IPS-20b (cell line): ENCODE results near the gene LHFPL2.
"Not testable (repeated sequence)": the region's sequence is repeated elsewhere in the genome, so short reads cannot be mapped to it uniquely, and the experiment has no call there.

Experiments
- H3K27ac ChIP-seq: one replicate; pipeline ENCODE4 v1.5.1; 2013; ENCODE audit warnings: low read length
- H3K27me3 ChIP-seq: 2 replicates; pipeline ENCODE4 v1.6.1; 2013; ENCODE audit warnings: mild to moderate bottlenecking, low read length, inconsistent platforms; ENCODE audit not compliant: insufficient read depth
- H3K36me3 ChIP-seq: 2 replicates; pipeline ENCODE4 v1.6.1; 2013; ENCODE audit warnings: low read depth, mild to moderate bottlenecking, inconsistent platforms, low read length, moderate library complexity; ENCODE audit not compliant: insufficient read depth
- H3K4me1 ChIP-seq: 2 replicates; pipeline ENCODE4 v1.6.1; 2013; ENCODE audit warnings: mild to moderate bottlenecking, control low read depth, inconsistent platforms, low read length, moderate library complexity; ENCODE audit not compliant: insufficient read depth
- H3K4me3 ChIP-seq: 2 replicates; pipeline ENCODE4 v1.5.1; 2013; ENCODE audit warnings: mild to moderate bottlenecking, low read length, inconsistent platforms
- H3K9ac ChIP-seq: 2 replicates; pipeline ENCODE4 v1.6.1; 2013; ENCODE audit warnings: low read depth, mild to moderate bottlenecking, inconsistent platforms, low read length, moderate library complexity
- H3K9me3 ChIP-seq: 2 replicates; pipeline ENCODE4 v1.6.1; 2013; ENCODE audit warnings: mild to moderate bottlenecking, low read depth, low read length, inconsistent platforms; ENCODE audit not compliant: insufficient read depth

Gene LHFPL2, protein sequence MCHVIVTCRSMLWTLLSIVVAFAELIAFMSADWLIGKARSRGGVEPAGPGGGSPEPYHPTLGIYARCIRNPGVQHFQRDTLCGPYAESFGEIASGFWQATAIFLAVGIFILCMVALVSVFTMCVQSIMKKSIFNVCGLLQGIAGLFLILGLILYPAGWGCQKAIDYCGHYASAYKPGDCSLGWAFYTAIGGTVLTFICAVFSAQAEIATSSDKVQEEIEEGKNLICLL

DNA sequence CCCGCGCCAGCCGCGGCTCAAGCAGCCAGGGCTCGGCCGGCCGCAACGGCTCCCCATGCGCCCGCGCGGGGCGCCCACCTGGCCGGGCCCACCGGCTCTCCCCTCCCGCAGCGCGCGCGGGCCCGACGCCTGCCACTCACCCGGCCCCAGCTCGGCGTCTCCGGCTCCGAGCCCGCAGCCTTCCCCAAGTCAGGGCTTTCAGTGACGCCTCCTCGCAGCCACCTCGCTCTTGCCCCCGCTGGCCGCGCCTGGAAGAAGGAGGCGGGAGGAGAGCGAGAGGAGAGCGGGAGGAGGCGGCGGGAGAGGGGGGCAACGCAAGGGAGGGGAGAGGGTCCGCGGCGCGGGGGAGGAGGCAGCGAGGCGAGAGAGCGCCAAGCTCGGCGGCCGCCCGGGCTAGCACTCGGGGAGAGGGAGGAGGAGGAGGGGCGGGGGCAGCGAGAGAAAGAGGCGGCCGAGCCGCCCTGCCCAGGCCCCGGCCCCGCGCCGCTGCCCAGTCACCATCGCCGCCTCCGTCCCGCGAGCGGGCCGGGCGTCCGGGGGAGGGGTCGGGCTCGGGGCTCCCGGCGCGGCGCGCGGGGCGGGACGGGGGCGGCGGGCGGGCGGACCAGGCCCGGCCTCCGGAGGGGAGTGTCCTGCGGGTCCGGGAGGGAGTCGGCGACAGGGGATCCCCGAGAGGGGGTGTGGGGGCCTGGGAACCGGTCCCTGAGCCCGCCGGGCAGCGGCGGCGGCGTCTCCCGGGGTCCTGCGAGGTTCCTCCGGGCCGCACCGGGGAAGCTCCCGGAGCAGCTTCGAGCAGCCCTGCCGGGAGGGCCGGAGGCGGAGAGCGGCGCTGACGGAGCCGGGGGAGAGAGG, at the start of gene LHFPL2:
Gene LHFPL2 (minus strand): TSS at position 414 of the 852 bp plus-strand sequence. CDS start 138,559 bp downstream, outside the sequence.
- Histone ChIP-seq H3K4me1 (peaks cover 14% of the 10 kb centered on the region; the same call in 1 of the 2 replicates), H3K36me3 (peaks cover 21% of the 10 kb centered on the region), H3K9ac (peak within 1 kb of the TSS; percentile 89), H3K27ac (peak within 1 kb of the TSS; percentile 67), H3K27me3 (no peaks in the 10 kb centered on the region), H3K4me3 (peak within 1 kb of the TSS; percentile 87), H3K9me3 (no peaks in the 10 kb centered on the region)

DNA sequence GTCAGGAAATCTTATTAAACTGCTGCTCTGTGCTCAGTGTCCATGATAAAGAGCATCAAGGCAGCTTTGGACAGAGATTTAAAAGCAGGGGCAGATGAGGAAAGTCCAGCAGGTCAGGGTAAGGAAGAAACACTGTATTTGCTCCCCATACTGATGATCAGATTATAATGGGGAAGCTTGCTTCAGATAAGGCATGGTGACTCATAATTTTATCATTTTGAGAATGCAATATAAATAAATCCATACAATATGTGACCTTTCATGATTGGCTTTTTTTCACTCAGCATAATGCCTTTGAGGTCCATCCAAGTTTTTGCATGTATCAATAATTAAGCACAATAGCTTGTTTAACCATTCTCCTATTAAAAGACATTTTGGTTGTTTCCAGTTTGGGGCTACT, 48.1 kb upstream of the LHFPL2 start:
- Histone ChIP-seq H3K9ac (no peak overlapping the region), H3K27me3 (no peaks in the 10 kb centered on the region), H3K4me3 (no peak overlapping the region), H3K9me3 (no peaks in the 10 kb centered on the region), H3K36me3 (no peaks in the 10 kb centered on the region), H3K27ac (no peak overlapping the region), H3K4me1 (no peaks in the 10 kb centered on the region; the same call in 1 of the 2 replicates)

DNA sequence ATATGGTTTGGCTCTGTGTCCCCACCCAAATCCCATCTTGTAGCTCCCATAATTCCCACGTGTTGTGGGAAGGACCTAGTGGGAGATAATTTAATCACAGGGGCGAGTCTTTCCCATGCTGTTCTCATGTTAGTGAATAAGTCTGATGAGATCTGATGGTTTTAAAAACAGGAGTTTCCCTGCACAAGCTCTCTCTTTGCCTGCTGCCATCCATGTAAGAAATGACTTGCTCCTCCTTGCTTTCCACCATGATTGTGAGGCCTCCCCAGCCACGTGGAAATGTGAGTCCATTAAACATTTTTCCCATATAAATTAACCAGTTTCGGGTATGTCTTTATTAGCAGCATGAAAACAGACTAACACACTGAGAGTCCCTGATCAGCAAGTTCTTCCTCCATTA, 47.5 kb upstream of the LHFPL2 start:
- H3K27ac ChIP-seq: not testable (repeated sequence)

DNA sequence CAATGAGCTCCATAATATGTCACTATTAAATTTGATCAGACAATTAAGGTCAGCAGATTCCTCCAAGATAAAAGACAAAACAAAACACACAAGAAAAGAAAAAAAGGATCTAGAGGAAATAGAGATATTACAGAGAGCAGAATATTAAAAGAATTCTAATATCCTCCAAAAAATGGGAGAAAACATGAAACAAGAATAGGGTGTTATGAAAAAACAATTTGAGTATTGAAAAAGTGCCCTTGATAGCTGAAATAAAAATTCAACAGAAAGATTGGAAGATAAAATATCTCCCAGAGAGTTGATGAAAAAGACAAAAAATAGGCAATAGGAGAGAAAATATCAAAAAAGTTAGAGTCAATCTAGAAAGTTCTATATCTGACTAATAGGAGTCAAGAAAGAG, 44.8 kb upstream of the LHFPL2 start:
- Histone ChIP-seq H3K36me3 (no peaks in the 10 kb centered on the region), H3K9ac (no peak overlapping the region), H3K4me3 (no peak overlapping the region), H3K27me3 (no peaks in the 10 kb centered on the region), H3K27ac (no peak overlapping the region), H3K4me1 (peaks cover 15% of the 10 kb centered on the region; the same call in 1 of the 2 replicates), H3K9me3 (no peaks in the 10 kb centered on the region)

More for the DNA sequence above, 47.5 kb upstream of the LHFPL2 start:
- not testable (repeated sequence) for H3K9ac ChIP-seq, H3K4me3 ChIP-seq, H3K27me3 ChIP-seq, H3K9me3 ChIP-seq, H3K4me1 ChIP-seq, H3K36me3 ChIP-seq

DNA sequence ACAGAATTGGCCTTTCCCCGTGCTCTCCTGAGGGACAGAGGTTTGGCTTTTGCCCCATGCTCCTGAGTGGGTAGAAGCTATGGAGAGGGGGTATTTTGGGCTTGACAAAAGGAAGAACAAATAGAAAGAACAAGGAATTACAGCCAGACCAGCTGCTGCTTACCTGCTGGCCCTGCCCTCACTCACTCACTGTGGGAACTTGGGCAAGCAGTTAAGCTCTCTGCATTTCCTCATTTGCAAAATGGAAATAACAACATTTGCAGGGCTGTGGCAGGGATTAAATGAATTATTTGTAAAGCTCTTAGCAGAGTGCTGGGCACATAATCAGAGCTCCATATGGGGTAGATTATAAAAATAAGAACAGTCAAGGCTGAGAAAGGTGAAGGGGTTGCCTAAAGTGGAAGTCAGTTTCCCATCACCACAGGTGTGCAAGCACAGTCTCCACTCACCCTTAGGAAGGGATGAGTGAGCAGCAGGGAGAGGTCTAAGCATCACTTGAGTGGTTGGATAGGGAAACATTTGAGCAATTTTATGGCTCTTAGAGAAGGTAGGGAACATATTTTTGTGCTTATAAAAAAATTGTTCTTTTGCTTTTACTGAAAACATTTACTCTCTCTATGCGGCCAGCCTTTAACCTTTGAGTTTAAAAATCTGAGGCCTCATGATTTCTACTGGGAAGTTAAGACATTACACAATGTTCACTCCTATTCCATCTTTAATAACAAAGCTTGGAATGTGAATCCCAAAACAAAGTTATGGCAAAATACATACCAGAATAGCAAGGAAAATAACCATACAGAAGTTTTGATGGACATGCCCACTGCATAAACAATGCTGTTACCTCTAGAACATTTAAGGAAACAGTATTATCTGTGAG, 42.8 kb upstream of the LHFPL2 start:
- Histone ChIP-seq H3K36me3 (no peaks in the 10 kb centered on the region), H3K27ac (no peak overlapping the region), H3K9ac (0 out of 2 replicates have a peak overlapping the region, but pooled peaks have one; percentile 24), H3K4me3 (peak overlapping the region; percentile 3; the same call in 1 of the 2 replicates), H3K27me3 (no peaks in the 10 kb centered on the region), H3K9me3 (no peaks in the 10 kb centered on the region), H3K4me1 (peaks cover 15% of the 10 kb centered on the region; the same call in 1 of the 2 replicates)

DNA sequence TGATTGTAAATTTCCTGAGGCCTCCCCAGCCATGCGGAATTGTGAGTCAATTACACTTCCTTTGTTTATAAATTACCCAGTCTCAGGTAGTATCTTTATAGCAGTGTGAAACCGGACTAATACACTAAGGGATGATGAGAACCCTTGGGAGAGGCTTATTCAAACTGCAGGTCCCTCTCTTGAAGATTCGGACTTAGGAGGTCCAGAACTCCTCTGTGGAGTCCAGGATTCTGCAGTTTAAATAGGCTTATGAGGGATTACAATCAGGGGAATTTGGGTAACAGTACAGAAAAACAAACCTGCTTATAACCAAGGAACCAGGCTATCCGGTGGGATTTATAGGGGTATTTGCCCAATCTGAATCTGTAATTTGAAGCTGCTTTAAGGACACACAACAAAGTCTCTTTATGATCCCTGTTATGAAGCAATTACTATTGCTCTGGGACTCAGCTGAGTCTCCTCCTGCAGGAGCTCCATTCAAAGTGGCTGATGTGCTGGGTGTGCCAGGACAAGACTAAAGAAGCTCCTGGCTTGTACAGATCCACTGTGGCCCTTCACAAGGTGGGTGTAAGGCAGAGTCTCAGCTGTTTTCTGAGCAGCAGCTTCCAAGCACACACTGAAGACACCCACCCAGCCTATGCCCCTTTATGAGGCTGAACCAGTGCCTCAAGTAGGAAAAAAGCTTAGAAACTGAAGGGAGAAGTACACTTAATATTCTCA, 41.8 kb upstream of the LHFPL2 start:
- Histone ChIP-seq H3K36me3 (no peaks in the 10 kb centered on the region), H3K27ac (no peak overlapping the region), H3K9ac (peak overlapping the region; percentile 24; the same call in 1 of the 2 replicates), H3K27me3 (no peaks in the 10 kb centered on the region), H3K4me1 (peaks cover 15% of the 10 kb centered on the region; the same call in 1 of the 2 replicates), H3K4me3 (no peak overlapping the region), H3K9me3 (no peaks in the 10 kb centered on the region)

DNA sequence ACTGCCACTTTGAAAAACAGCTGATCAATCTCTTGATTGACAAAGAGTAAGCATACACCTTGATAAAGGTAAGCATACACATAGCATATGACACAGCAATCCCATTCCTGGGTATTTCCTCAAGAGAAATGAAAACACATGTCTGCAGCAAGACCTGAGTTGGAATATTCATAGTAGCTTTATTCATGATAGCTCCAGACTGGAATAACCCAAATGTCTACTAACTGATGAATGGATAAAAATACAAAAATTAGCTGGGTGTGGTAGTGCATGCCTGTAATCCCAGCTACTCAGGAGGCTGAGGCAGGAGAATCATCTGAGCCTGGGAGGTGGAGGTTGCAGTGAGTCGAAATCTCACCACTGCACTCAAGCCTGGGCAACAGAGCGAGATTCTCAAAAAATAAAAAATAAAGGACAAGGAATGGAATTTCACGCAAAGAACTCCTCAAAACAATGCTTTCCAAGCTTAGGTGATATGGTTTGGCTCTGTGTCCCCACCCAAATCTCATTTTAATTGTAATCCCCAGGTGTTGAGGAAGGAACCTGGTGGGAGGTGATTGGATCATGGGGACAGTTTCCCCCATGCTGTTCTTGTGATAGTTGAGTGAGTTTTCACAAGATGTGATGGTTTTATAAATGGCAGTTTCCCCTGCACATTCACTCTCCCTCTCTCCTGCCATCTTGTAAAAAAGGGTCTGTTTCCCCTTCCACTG, 41.1 kb upstream of the LHFPL2 start:
- no peak overlapping the region for H3K9ac ChIP-seq
- peaks cover 15% of the 10 kb centered on the region; the same call in 1 of the 2 replicates for H3K4me1 ChIP-seq
- H3K4me3 ChIP-seq: no peak overlapping the region
- H3K36me3 ChIP-seq: no peaks in the 10 kb centered on the region
- no peaks in the 10 kb centered on the region for H3K9me3 ChIP-seq
- no peaks in the 10 kb centered on the region for H3K27me3 ChIP-seq
- no peak overlapping the region for H3K27ac ChIP-seq

DNA sequence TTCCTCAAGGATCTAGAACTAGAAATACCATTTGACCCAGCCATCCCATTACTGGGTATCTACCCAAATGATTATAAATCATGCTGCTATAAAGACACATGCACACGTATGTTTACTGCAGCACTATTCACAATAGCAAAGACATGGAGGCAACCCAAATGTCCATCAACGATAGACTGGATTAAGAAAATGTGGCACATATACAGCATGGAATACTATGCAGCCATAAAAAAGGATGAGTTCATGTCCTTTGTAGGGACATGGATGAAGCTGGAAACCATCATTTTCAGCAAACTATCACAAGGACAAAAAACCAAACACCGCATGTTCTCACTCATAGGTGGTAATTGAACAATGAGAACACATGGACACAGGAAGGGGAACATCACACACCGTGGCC, 38.9 kb upstream of the LHFPL2 start:
- not testable (repeated sequence) for H3K36me3 ChIP-seq, H3K4me3 ChIP-seq, H3K27me3 ChIP-seq, H3K27ac ChIP-seq, H3K9ac ChIP-seq, H3K9me3 ChIP-seq
- peaks cover 15% of the 10 kb centered on the region; the same call in 1 of the 2 replicates for H3K4me1 ChIP-seq

DNA sequence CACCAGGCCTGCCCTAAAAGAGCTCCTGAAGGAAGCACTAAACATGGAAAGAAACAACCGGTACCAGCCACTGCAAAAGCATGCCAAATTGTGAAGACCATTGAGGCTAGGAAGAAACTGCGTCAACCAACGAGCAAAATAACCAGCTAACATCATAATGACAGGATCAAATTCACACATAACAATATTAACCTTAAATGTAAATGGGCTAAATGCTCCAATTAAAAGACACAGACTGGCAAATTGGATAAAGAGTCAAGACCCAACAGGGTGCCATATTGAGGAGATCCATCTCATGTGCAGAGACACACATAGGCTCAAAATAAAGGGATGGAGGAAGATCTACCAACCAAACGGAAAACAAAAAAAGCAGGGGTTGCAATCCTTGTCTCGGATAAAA, 35.3 kb upstream of the LHFPL2 start:
- not testable (repeated sequence) for H3K27me3 ChIP-seq, H3K36me3 ChIP-seq, H3K9me3 ChIP-seq, H3K9ac ChIP-seq, H3K4me1 ChIP-seq, H3K4me3 ChIP-seq, H3K27ac ChIP-seq

DNA sequence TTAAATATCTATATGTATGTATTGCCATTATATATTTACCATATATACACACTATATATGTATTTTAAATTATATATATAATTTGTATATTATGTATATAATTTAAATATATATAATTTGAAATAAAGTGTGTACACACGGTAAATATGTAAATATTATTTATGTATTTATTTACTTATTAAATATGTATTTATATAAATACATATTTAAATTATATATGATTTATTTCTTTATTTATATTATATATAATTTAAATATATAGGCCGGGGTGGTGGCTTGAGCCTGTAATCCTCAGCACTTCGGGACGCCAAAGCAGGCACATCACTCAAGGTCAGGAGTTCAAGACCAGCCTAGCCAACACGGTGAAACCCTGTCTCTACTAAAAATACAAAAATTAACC, 31.3 kb upstream of the LHFPL2 start:
- no peaks in the 10 kb centered on the region for H3K36me3 ChIP-seq
- no peak overlapping the region for H3K4me3 ChIP-seq
- no peaks in the 10 kb centered on the region for H3K4me1 ChIP-seq
- H3K9me3 ChIP-seq: peaks cover 6% of the 10 kb centered on the region
- H3K9ac ChIP-seq: no peak overlapping the region
- H3K27ac ChIP-seq: no peak overlapping the region
- no peaks in the 10 kb centered on the region for H3K27me3 ChIP-seq
